LHCN-M2 (cell line): ENCODE measurements around the gene CBX8. TPM values are rescaled to one million over a fixed set of nuclear protein-coding genes. Genes with fewer than 3 reads are reported as not detected.

Experiments
- DNase-seq: peaks from one replicate; pipeline ENCODE4 v3.0.0-alpha.2; 2012; ENCODE audit warnings: low read depth
- total RNA-seq: library from RNA; depleted of rRNA; stranded (reverse); fragments of >200 nt; gene quantifications from 2 replicates; pipeline ENCODE4 v1.2.3, GENCODE V29; 2014

Gene CBX8
- total RNA-seq, 1 experiment from 2014 or later: 10.8 TPM

GRCh38 chr17:79819534-79820276 is 22.8 kb upstream of the CBX8 start:
- no peak for DNase-seq

GRCh38 chr17:79819085-79819484 is 22.2 kb upstream of the CBX8 start:
- DNase-seq: no peak

GRCh38 chr17:79818026-79818758 is 21.3 kb upstream of the CBX8 start:
- no peak for DNase-seq

- DNase-seq: no peak
Observed at GRCh38 chr17:79815836-79816461, 19.1 kb upstream of the CBX8 start.

- no peak for DNase-seq
Observed at GRCh38 chr17:79814974-79815835, 18.3 kb upstream of the CBX8 start.

- DNase-seq: no peak
Observed at GRCh38 chr17:79814127-79814973, 17.5 kb upstream of the CBX8 start.

- no peak for DNase-seq
Observed at GRCh38 chr17:79813297-79814126, 16.6 kb upstream of the CBX8 start.

- no peak for DNase-seq
Observed at GRCh38 chr17:79812353-79813258, 15.7 kb upstream of the CBX8 start.

GRCh38 chr17:79811868-79812352 is 15.0 kb upstream of the CBX8 start:
- no peak for DNase-seq

- peak; percentile 30 for DNase-seq
Observed at GRCh38 chr17:79811011-79811867, 14.4 kb upstream of the CBX8 start.

GRCh38 chr17:79810130-79811010 is 13.5 kb upstream of the CBX8 start:
- peak; percentile 40 for DNase-seq

GRCh38 chr17:79809530-79810129 is 12.8 kb upstream of the CBX8 start:
- no peak for DNase-seq

GRCh38 chr17:79808763-79809529 is 12.1 kb upstream of the CBX8 start:
- no peak for DNase-seq

- no peak for DNase-seq
Observed at GRCh38 chr17:79806863-79807720, 10.2 kb upstream of the CBX8 start.

GRCh38 chr17:79806446-79806760 is 9.5 kb upstream of the CBX8 start:
- DNase-seq: no peak
